ENCODE data around the gene ABHD14A.

Gene ABHD14A

GRCh38 chr3:51962854-51963530 is 11.9 kb upstream of the ABHD14A start:
- TF ChIP-seq CEBPB (IDR thresholded peaks at IDR 0.05) (no peak), CREB1 (IDR thresholded peaks at IDR 0.05; ENCODE audit: low read depth) (no peak), TCF12 (IDR thresholded peaks at IDR 0.05; ENCODE audit: low read depth) (no peak), USF1 (IDR thresholded peaks at IDR 0.05) (no peak), MAX (IDR thresholded peaks at IDR 0.05) (no peak), YY1 (IDR thresholded peaks at IDR 0.05; ENCODE audit: low read depth) (no peak), EP300 (IDR thresholded peaks at IDR 0.05; ENCODE audit: borderline replicate concordance) (no peak), TEAD4 (IDR thresholded peaks at IDR 0.05) (no peak), EGR1 (IDR thresholded peaks at IDR 0.05) (no peak), REST (IDR thresholded peaks at IDR 0.05; ENCODE audit: low read depth) (no peak)

- no peak for TF ChIP-seq TAF1 (IDR thresholded peaks at IDR 0.05; ENCODE audit: low read depth)
- TF ChIP-seq EP300 (IDR thresholded peaks at IDR 0.05; ENCODE audit: borderline replicate concordance) = no peak
- no peak for TF ChIP-seq MAX (IDR thresholded peaks at IDR 0.05)
- TF ChIP-seq CREB1 (IDR thresholded peaks at IDR 0.05; ENCODE audit: low read depth) = no peak
- no peak for TF ChIP-seq CEBPB (IDR thresholded peaks at IDR 0.05)
- no peak for TF ChIP-seq TCF12 (IDR thresholded peaks at IDR 0.05; ENCODE audit: low read depth)
- no peak for TF ChIP-seq RAD21 (IDR thresholded peaks at IDR 0.05; ENCODE audit: low read depth)
- no peak for TF ChIP-seq NFIC (IDR thresholded peaks at IDR 0.05)
- TF ChIP-seq EGR1 (IDR thresholded peaks at IDR 0.05) = no peak
- TF ChIP-seq YY1 (IDR thresholded peaks at IDR 0.05; ENCODE audit: low read depth) = no peak
- no peak for TF ChIP-seq FOXM1 (IDR thresholded peaks at IDR 0.05; ENCODE audit: borderline replicate concordance, low read depth)
- no peak for TF ChIP-seq ZBTB7A (IDR thresholded peaks at IDR 0.05; ENCODE audit: low read depth)
- TF ChIP-seq USF1 (IDR thresholded peaks at IDR 0.05) = no peak
- no peak for TF ChIP-seq TEAD4 (IDR thresholded peaks at IDR 0.05)
- no peak for TF ChIP-seq REST (IDR thresholded peaks at IDR 0.05; ENCODE audit: low read depth)
Measured at GRCh38 chr3:51963951-51964451, 10.9 kb upstream of the ABHD14A start.

- TF ChIP-seq NFIC (IDR thresholded peaks at IDR 0.05) (no peak), EP300 (IDR thresholded peaks at IDR 0.05; ENCODE audit: borderline replicate concordance) (no peak), EGR1 (IDR thresholded peaks at IDR 0.05) (no peak), RAD21 (IDR thresholded peaks at IDR 0.05; ENCODE audit: low read depth) (no peak), USF1 (IDR thresholded peaks at IDR 0.05) (no peak), REST (IDR thresholded peaks at IDR 0.05; ENCODE audit: low read depth) (no peak), TEAD4 (IDR thresholded peaks at IDR 0.05) (no peak), CREB1 (IDR thresholded peaks at IDR 0.05; ENCODE audit: low read depth) (no peak), YY1 (IDR thresholded peaks at IDR 0.05; ENCODE audit: low read depth) (no peak)
Measured at GRCh38 chr3:51964521-51964920, 10.3 kb upstream of the ABHD14A start.

- TF ChIP-seq RAD21 (IDR thresholded peaks at IDR 0.05; ENCODE audit: low read depth) (no peak), TAF1 (IDR thresholded peaks at IDR 0.05; ENCODE audit: low read depth) (no peak), REST (IDR thresholded peaks at IDR 0.05; ENCODE audit: low read depth) (no peak), NFIC (IDR thresholded peaks at IDR 0.05) (no peak), EP300 (IDR thresholded peaks at IDR 0.05; ENCODE audit: borderline replicate concordance) (no peak), CREB1 (IDR thresholded peaks at IDR 0.05; ENCODE audit: low read depth) (no peak), ZBTB7A (IDR thresholded peaks at IDR 0.05; ENCODE audit: low read depth) (no peak), CEBPB (IDR thresholded peaks at IDR 0.05) (no peak), YY1 (IDR thresholded peaks at IDR 0.05; ENCODE audit: low read depth) (no peak), TCF12 (IDR thresholded peaks at IDR 0.05; ENCODE audit: low read depth) (no peak), FOXM1 (IDR thresholded peaks at IDR 0.05; ENCODE audit: borderline replicate concordance, low read depth) (no peak), USF1 (IDR thresholded peaks at IDR 0.05) (no peak), TEAD4 (IDR thresholded peaks at IDR 0.05) (no peak), MAX (IDR thresholded peaks at IDR 0.05) (no peak), EGR1 (IDR thresholded peaks at IDR 0.05) (no peak)
Measured at GRCh38 chr3:51966016-51966415, 8.8 kb upstream of the ABHD14A start.
